ENCODE results near the gene TMCC3.

The TMCC3 gene

GRCh38 chr12:94553875-94554274, 96.5 kb downstream of the TMCC3 start:
- no peaks in the 10 kb centered on the region for H3K36me3 ChIP-seq (replicated peaks; ENCODE audit: insufficient read depth, low read length)
- no peaks in the 10 kb centered on the region for H3K79me2 ChIP-seq (ENCODE audit: low read length)
- TF ChIP-seq CTCF (IDR thresholded peaks at IDR 0.05; ENCODE audit: low read length) (no peak), EZH2phosphoT487 (IDR thresholded peaks at IDR 0.05; ENCODE audit: low read length) (no peak), EZH2 (optimal IDR thresholded peaks at IDR 0.05; ENCODE audit: low read depth, low read length) (no peak)
- H3K4me2 ChIP-seq (ENCODE audit: low read depth, low read length), result no peak overlapping the region
- H3K9ac ChIP-seq (ENCODE audit: low read length), result no peak overlapping the region
- H4K20me1 ChIP-seq (ENCODE audit: insufficient read depth, low read length), result no peaks in the 10 kb centered on the region
- H3K4me3 ChIP-seq (ENCODE audit: low read length), result no peak overlapping the region
- H3K4me1 ChIP-seq (ENCODE audit: low read length), result peaks cover 13% of the 10 kb centered on the region
- H3K27ac ChIP-seq (ENCODE audit: low read length), result no peak overlapping the region
- H3F3A ChIP-seq (ENCODE audit: insufficient read depth, low read length), result no peaks in the 10 kb centered on the region
- H3K9me2 ChIP-seq (replicated peaks; ENCODE audit: insufficient read depth, low read length), result no peaks in the 10 kb centered on the region
- no peak overlapping the region for H2AFZ ChIP-seq (ENCODE audit: low read length)
- no peaks in the 10 kb centered on the region for H3K27me3 ChIP-seq (replicated peaks; ENCODE audit: insufficient read depth, low read length)
- DNase-seq, result no peak
- no peaks in the 10 kb centered on the region for H3K9me3 ChIP-seq (replicated peaks; ENCODE audit: insufficient read depth, low read length)

- no peaks in the 10 kb centered on the region for H3K27me3 ChIP-seq (replicated peaks; ENCODE audit: insufficient read depth, low read length)
- no peak overlapping the region for H3K9ac ChIP-seq (ENCODE audit: low read length)
- H3K4me2 ChIP-seq (ENCODE audit: low read depth, low read length), result no peak overlapping the region
- H2AFZ ChIP-seq (ENCODE audit: low read length), result no peak overlapping the region
- no peak overlapping the region for H3K4me3 ChIP-seq (ENCODE audit: low read length)
- H3K79me2 ChIP-seq (ENCODE audit: low read length), result no peaks in the 10 kb centered on the region
- H3K9me3 ChIP-seq (replicated peaks; ENCODE audit: insufficient read depth, low read length), result no peaks in the 10 kb centered on the region
- H3K27ac ChIP-seq (ENCODE audit: low read length), result no peak overlapping the region
- no peaks in the 10 kb centered on the region for H3K36me3 ChIP-seq (replicated peaks; ENCODE audit: insufficient read depth, low read length)
- H4K20me1 ChIP-seq (ENCODE audit: insufficient read depth, low read length), result no peaks in the 10 kb centered on the region
- TF ChIP-seq EZH2 (optimal IDR thresholded peaks at IDR 0.05; ENCODE audit: low read depth, low read length) (no peak), EZH2phosphoT487 (IDR thresholded peaks at IDR 0.05; ENCODE audit: low read length) (no peak), CTCF (IDR thresholded peaks at IDR 0.05; ENCODE audit: low read length) (no peak)
- H3K4me1 ChIP-seq (ENCODE audit: low read length), result peaks cover 8% of the 10 kb centered on the region
- H3F3A ChIP-seq (ENCODE audit: insufficient read depth, low read length), result no peaks in the 10 kb centered on the region
- no peaks in the 10 kb centered on the region for H3K9me2 ChIP-seq (replicated peaks; ENCODE audit: insufficient read depth, low read length)
- no peak for DNase-seq
These were observed 97.2 kb downstream of the TMCC3 start for GRCh38 chr12:94553130-94553519.

- H3K9me3 ChIP-seq (replicated peaks; ENCODE audit: insufficient read depth, low read length), result no peaks in the 10 kb centered on the region
- no peaks in the 10 kb centered on the region for H3F3A ChIP-seq (ENCODE audit: insufficient read depth, low read length)
- H4K20me1 ChIP-seq (ENCODE audit: insufficient read depth, low read length), result no peaks in the 10 kb centered on the region
- no peaks in the 10 kb centered on the region for H3K36me3 ChIP-seq (replicated peaks; ENCODE audit: insufficient read depth, low read length)
- H3K4me1 ChIP-seq (ENCODE audit: low read length), result no peaks in the 10 kb centered on the region
- H3K4me3 ChIP-seq (ENCODE audit: low read length), result no peak overlapping the region
- H3K79me2 ChIP-seq (ENCODE audit: low read length), result no peaks in the 10 kb centered on the region
- H3K9ac ChIP-seq (ENCODE audit: low read length), result no peak overlapping the region
- no peaks in the 10 kb centered on the region for H3K9me2 ChIP-seq (replicated peaks; ENCODE audit: insufficient read depth, low read length)
- no peak overlapping the region for H3K27ac ChIP-seq (ENCODE audit: low read length)
- H3K4me2 ChIP-seq (ENCODE audit: low read depth, low read length), result no peak overlapping the region
- no peak overlapping the region for H2AFZ ChIP-seq (ENCODE audit: low read length)
- no peak for DNase-seq
- TF ChIP-seq EZH2phosphoT487 (IDR thresholded peaks at IDR 0.05; ENCODE audit: low read length), result no peak
- no peak for TF ChIP-seq EZH2 (optimal IDR thresholded peaks at IDR 0.05; ENCODE audit: low read depth, low read length)
- no peak for TF ChIP-seq CTCF (IDR thresholded peaks at IDR 0.05; ENCODE audit: low read length)
- no peaks in the 10 kb centered on the region for H3K27me3 ChIP-seq (replicated peaks; ENCODE audit: insufficient read depth, low read length)
These were observed 98.5 kb downstream of the TMCC3 start for GRCh38 chr12:94551810-94552209.

Data from MM.1S (cell line).